Right cardiac atrium (tissue), 5 donors: ENCODE measurements around the gene CCDC107. TPM values are rescaled to one million over a fixed set of nuclear protein-coding genes. Genes with fewer than 3 reads are reported as not detected.

Source experiments
- ATAC-seq, 2 donors: fragments of 200-7000 bp; cut with Tn5 transposase; one replicate each; pipeline versions ENCODE4 v1.8.0 to v1.9.1; 2020; ENCODE audit warnings: moderate library complexity in 2 of 2, mild to moderate bottlenecking in 1 of 2
- DNase-seq, 3 donors: peaks; one replicate each; pipeline ENCODE4 v3.0.0-alpha.2; 2020
- H3K27ac ChIP-seq: one replicate; pipeline ENCODE4 v1.5.1; 2013; ENCODE audit warnings: mild to moderate bottlenecking, low read length, control low read depth, moderate library complexity
- H3K27me3 ChIP-seq: one replicate; pipeline ENCODE4 v1.6.1; 2013; ENCODE audit not compliant: control insufficient read depth, insufficient read depth
- H3K4me1 ChIP-seq: one replicate; pipeline ENCODE4 v1.6.1; 2013; ENCODE audit warnings: low read length; ENCODE audit not compliant: control insufficient read depth, insufficient read depth
- H3K4me3 ChIP-seq: one replicate; pipeline ENCODE4 v1.5.1; 2013; ENCODE audit warnings: low read length, control low read depth
- H3K9me3 ChIP-seq: one replicate; pipeline ENCODE4 v1.6.1; 2013; ENCODE audit warnings: low read length; ENCODE audit not compliant: control insufficient read depth
- WGBS: extraction: QIAGEN DNeasy Blood & Tissue Kit; methylation state at CpG from one replicate; pipeline ENCODE4 v1.1.7; 2013; 5-methylcytosine and 5-hydroxymethylcytosine counted together
- intact Hi-C, 4 donors: fragments of 100-400 bp; cut with DNase I; formaldehyde crosslinking; loops; one replicate each; pipeline versions ENCODE4 v1.11.0 to v1.14.0; 2022 to 2023
- polyA plus RNA-seq: library from polyadenylated mRNA; stranded (reverse); fragments of 200-250 nt; gene quantifications from one replicate; pipeline ENCODE4 v1.2.3, GENCODE V29; 2013
- total RNA-seq, 4 donors: library from RNA; stranded (reverse); fragmentation: NEBNext Ultra II Directional; extraction: Animal tissue kit (Norgen Biotek cat#: 25700); gene quantifications; one replicate each; pipeline ENCODE4 v1.2.1, GENCODE V29; 2021
- donor health status: healthy with polysubstance abuse.
- donor health status: DM: no; HTN: yes; CAD: no.
- donor health status: DM: no; HTN: no; CAD: no.
- donor health status: DM: no; HTN: yes; CAD: no; lungs with severe emphysema.
- donor health status: DM: yes; HTN: yes; CAD: no.

The CCDC107 gene
- total and polyA plus RNA-seq, 5 donors, result 54.7 to 75.0 (median 61.1) TPM

- Histone ChIP-seq H3K9me3 (no peaks in the 10 kb centered on the region), H3K27ac (peak overlapping the region; percentile 28), H3K4me3 (no peak overlapping the region), H3K4me1 (peaks cover 2% of the 10 kb centered on the region), H3K27me3 (no peaks in the 10 kb centered on the region)
- 90% methylated on average over 10 of the region's 10 CpGs for WGBS
- ATAC-seq, result no peak
- DNase-seq, result peak in 1 of 3 donors; percentile 44
- intact Hi-C loops, result no loop called here
Observed at GRCh38 chr9:35684921-35685320, 26.8 kb downstream of the CCDC107 start.

DNA sequence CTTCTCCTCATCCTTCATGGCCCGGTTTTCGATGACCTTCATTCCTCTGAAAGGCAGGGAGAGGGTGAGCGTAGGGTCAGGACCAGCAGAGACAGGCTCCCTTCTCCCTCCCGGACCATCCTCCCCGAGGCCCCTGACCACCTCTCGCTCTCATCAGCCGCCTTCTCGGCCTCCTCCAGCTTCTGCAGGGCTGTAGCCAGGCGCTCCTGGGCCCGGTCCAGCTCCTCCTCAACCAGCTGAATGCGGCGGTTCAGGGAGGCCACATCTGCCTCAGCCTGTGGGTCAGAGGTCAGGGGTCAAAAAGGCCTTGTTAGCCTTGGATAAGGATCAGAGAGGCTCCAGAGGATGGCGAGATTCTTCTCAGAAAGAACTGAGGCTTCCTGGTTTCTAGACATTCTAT, 27.4 kb downstream of the CCDC107 start:
- Histone ChIP-seq H3K4me1 (peaks cover 2% of the 10 kb centered on the region), H3K27ac (no peak overlapping the region), H3K27me3 (no peaks in the 10 kb centered on the region), H3K9me3 (no peaks in the 10 kb centered on the region), H3K4me3 (no peak overlapping the region)
- ATAC-seq (no peak), DNase-seq (peak in 1 of 3 donors; percentile 52)
- 66% methylated on average over 13 of the region's 13 CpGs for WGBS
- intact Hi-C loops, result no loop called here

- DNase-seq, result peak in 1 of 3 donors; percentile 82
- Histone ChIP-seq H3K9me3 (no peaks in the 10 kb centered on the region), H3K27me3 (no peaks in the 10 kb centered on the region), H3K27ac (peak overlapping the region; percentile 6), H3K4me3 (peak overlapping the region; percentile 70), H3K4me1 (peaks cover 2% of the 10 kb centered on the region)
- no peak for ATAC-seq
- intact Hi-C loops, result no loop called here
- 44% methylated on average over 11 of the region's 11 CpGs for WGBS
Observed at GRCh38 chr9:35686222-35687203, 28.4 kb downstream of the CCDC107 start.

DNA sequence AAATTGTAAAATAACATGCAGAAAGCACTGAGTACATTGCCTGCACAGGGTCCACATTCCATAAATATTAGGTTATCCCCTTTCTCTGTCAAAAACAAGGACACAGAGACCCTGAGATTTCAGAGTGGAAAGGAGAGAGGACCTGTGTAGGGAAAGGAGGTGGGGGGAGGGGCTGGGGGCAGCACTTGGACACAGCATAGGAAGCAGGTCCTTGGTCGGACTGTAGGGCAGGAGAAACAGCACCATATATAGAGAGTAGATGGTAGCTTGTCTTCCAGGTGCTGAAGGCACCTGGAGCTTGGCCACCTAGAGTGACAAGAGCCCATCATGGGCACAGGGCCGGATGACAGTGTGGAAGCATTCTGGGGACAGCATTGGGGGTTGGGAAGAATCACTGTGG, 29.2 kb downstream of the CCDC107 start:
- H3K4me3 ChIP-seq, result peak overlapping the region; percentile 70
- DNase-seq (peak in 1 of 3 donors; percentile 14), ATAC-seq (no peak)
- H3K27ac ChIP-seq, result peak overlapping the region; percentile 76
- H3K9me3 ChIP-seq, result no peaks in the 10 kb centered on the region
- H3K4me1 ChIP-seq, result peaks cover 2% of the 10 kb centered on the region
- intact Hi-C loops, result no loop called here
- no peaks in the 10 kb centered on the region for H3K27me3 ChIP-seq
- WGBS, result 54% methylated on average over 2 of the region's 2 CpGs

DNA sequence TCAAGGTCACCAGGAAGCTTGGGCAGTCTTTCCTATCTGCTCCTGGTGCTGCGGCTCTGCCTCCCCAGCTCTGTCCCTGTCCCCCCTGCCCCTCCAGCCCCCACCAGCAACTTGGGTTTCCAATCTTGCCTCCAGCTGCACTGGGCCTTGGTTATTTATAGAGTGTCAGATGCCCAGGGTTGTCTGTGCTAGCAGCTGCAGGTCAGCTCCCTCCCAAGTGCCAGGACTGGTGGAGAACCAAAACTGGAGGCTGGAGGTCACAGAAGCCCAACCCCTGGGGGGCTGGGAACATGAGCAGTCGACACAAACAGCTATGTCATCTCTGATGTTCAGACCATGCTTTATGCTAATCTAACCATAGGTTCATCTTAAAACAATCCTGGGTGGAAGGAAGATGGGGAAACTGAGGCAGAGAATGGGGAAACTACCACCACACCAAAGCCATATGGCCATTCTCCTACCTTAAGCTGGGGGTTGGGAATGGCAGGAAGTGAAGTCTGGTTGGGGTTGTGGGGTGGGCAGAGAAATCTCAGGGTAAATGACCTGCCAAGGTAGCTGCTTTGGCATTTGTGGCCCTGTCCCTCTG, 30.0 kb downstream of the CCDC107 start:
- no peak for ATAC-seq
- H3K4me1 ChIP-seq, result peaks cover 2% of the 10 kb centered on the region
- peak in 1 of 3 donors; percentile 58 for DNase-seq
- no peaks in the 10 kb centered on the region for H3K9me3 ChIP-seq
- H3K27ac ChIP-seq, result peak overlapping the region; percentile 76
- H3K4me3 ChIP-seq, result peak overlapping the region; percentile 70
- no peaks in the 10 kb centered on the region for H3K27me3 ChIP-seq
- WGBS, result 59% methylated on average over 2 of the region's 2 CpGs
- intact Hi-C loops, result no loop called here

GRCh38 chr9:35688558-35689541, 30.8 kb downstream of the CCDC107 start:
- peak overlapping the region; percentile 70 for H3K4me3 ChIP-seq
- WGBS, result 41% methylated on average over 12 of the region's 12 CpGs
- H3K4me1 ChIP-seq, result peaks cover 2% of the 10 kb centered on the region
- H3K27ac ChIP-seq, result peak overlapping the region; percentile 77
- no peaks in the 10 kb centered on the region for H3K27me3 ChIP-seq
- ATAC-seq (no peak), DNase-seq (peak in 1 of 3 donors; percentile 44)
- H3K9me3 ChIP-seq, result no peaks in the 10 kb centered on the region
- intact Hi-C loops, result no loop called here

GRCh38 chr9:35689542-35690293, 31.6 kb downstream of the CCDC107 start, which contains the start of gene TPM2:
Gene TPM2, minus strand, starts transcription at chr9:35689925. Its CDS starts 108 bp downstream, at chr9:35689817.
- Histone ChIP-seq H3K9me3 (no peaks in the 10 kb centered on the region), H3K4me1 (peaks cover 2% of the 10 kb centered on the region), H3K27me3 (no peaks in the 10 kb centered on the region), H3K27ac (peak within 1 kb of the TSS; percentile 93), H3K4me3 (peak within 1 kb of the TSS; percentile 70)
- intact Hi-C loops, result loop anchor here in 1 of 4 donors (5.0 kb wide), 1 partner anchor 38 kb away; no protein-coding TSS in a partner anchor
- 10% methylated on average over 61 of the region's 61 CpGs for WGBS
- DNase-seq (peak; percentile 84 to 93 (median 92)), ATAC-seq (peak; percentile 81 to 84)

- Histone ChIP-seq H3K4me1 (peaks cover under 1% of the 10 kb centered on the region), H3K27ac (peak overlapping the region; percentile 93), H3K4me3 (peak overlapping the region; percentile 70), H3K9me3 (no peaks in the 10 kb centered on the region), H3K27me3 (no peaks in the 10 kb centered on the region)
- WGBS, result under 1% methylated on average over 21 of the region's 21 CpGs
- DNase-seq, result no peak
- no peak for ATAC-seq
- intact Hi-C loops, result loop anchor here in 1 of 4 donors (5.0 kb wide), 1 partner anchor 37 kb away; no protein-coding TSS in a partner anchor
Observed at GRCh38 chr9:35690294-35690613, 32.2 kb downstream of the CCDC107 start.

DNA sequence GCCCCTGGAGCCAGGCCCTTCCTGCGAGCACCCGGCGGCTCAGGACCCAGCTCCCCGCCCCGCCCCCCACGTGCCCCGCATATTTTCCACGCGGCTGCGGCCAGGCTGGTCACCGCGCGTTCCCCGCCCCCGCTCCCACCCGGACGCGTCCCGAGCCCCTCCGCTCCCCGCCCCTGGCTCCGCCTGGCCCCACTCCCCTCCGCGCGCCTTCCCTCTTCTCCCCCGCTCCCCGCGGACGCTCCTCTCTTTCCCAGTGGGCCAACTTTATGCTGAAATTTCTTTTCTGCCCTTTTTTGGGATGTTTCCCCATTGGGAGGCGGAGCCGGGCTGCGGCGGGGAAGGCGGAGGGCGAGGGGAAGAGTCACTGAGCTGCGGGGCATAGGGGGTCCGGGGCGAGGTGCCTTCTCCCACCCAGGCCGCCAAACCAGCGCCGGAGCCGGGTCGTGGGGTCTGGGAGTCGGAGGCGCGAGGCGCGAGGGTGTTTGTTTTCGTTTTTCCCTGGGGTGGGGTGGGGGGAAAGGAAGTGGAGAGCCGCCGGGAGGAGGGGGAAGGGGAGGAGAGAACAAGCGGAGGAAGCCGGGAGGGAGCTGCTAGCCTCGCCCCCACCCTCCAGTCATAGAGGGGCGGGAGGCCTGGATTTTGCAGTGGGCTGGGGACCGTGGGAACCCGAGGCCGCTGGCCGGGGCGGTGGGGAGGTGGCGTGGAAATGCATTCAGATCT, 32.7 kb downstream of the CCDC107 start:
- peak overlapping the region; percentile 93 for H3K27ac ChIP-seq
- DNase-seq (peak; percentile 83 to 93 (median 93)), ATAC-seq (peak; percentile 73 to 78)
- H3K9me3 ChIP-seq, result no peaks in the 10 kb centered on the region
- no peaks in the 10 kb centered on the region for H3K27me3 ChIP-seq
- WGBS, result under 1% methylated on average over 61 of the region's 61 CpGs
- H3K4me1 ChIP-seq, result no peaks in the 10 kb centered on the region
- peak overlapping the region; percentile 70 for H3K4me3 ChIP-seq
- intact Hi-C loops, result loop anchor here in 1 of 4 donors (5.0 kb wide), 1 partner anchor 37 kb away; no protein-coding TSS in a partner anchor
